SU-DHL-6 (cell line): ENCODE measurements around the gene ACTL10.
A peak's percentile ranks its signal among the peaks of the same experiment; 100 is the strongest.

Experiments used
- H2AFZ ChIP-seq: fragments of 200-600 bp; sonication (generic); 2 replicates; pipeline ENCODE4 v1.6.1; 2014; ENCODE audit warnings: low read depth, mild to moderate bottlenecking, moderate library complexity, mixed read lengths, antibody characterized with exemption, low read length; ENCODE audit not compliant: severe bottlenecking
- H3F3A ChIP-seq: fragments of 200-600 bp; shearing (Covaris generic); 2 replicates; pipeline ENCODE4 v1.6.0; 2016; ENCODE audit warnings: antibody characterized with exemption, mild to moderate bottlenecking; ENCODE audit not compliant: insufficient read depth
- H3K27ac ChIP-seq: fragments of 200-600 bp; sonication (generic); 2 replicates; pipeline ENCODE4 v1.5.1; 2016; ENCODE audit warnings: low read depth, mild to moderate bottlenecking, low read length, moderate library complexity, mixed read lengths
- H3K27me3 ChIP-seq: fragments of 200-600 bp; sonication (generic), shearing (Covaris generic); 2 replicates; pipeline ENCODE4 v1.6.0; 2014; ENCODE audit warnings: mild to moderate bottlenecking, low read length
- H3K36me3 ChIP-seq: fragments of 200-600 bp; sonication (generic); 2 replicates; pipeline ENCODE4 v1.6.1; 2014; ENCODE audit warnings: mild to moderate bottlenecking, low read length, mixed read lengths
- H3K4me2 ChIP-seq: fragments of 300-600, 200-600 bp; shearing (Covaris generic), sonication (generic); 2 replicates; pipeline ENCODE4 v1.6.0; 2014; ENCODE audit warnings: low read length, low read depth, mild to moderate bottlenecking; ENCODE audit not compliant: poor library complexity, severe bottlenecking
- H3K4me3 ChIP-seq: fragments of 200-600 bp; sonication (generic); 2 replicates; pipeline ENCODE4 v1.5.1; 2014; ENCODE audit warnings: antibody characterized with exemption, low read length, mild to moderate bottlenecking, mixed read lengths; ENCODE audit not compliant: insufficient read depth, poor library complexity, severe bottlenecking
- H3K79me2 ChIP-seq: fragments of 200-600 bp; sonication (generic); 2 replicates; pipeline ENCODE4 v1.6.1; 2014; ENCODE audit warnings: mild to moderate bottlenecking, low read length, moderate library complexity; ENCODE audit not compliant: insufficient read depth
- H3K9ac ChIP-seq: fragments of 200-600 bp; sonication (generic); 2 replicates; pipeline ENCODE4 v1.7.0; 2014; ENCODE audit warnings: mild to moderate bottlenecking, low read length
- H3K9me2 ChIP-seq: fragments of 200-600 bp; sonication (generic); replicated peaks from 2 replicates; pipeline ENCODE4 v1.6.1; 2014; ENCODE audit warnings: low read length; ENCODE audit not compliant: insufficient read depth
- H3K9me3 ChIP-seq: fragments of 200-600 bp; sonication (generic); 2 replicates; pipeline ENCODE4 v1.6.1; 2014; ENCODE audit warnings: low read length, mixed read lengths; ENCODE audit not compliant: insufficient read depth
- H4K20me1 ChIP-seq: fragments of 200-600 bp; sonication (generic); 2 replicates; pipeline ENCODE4 v1.6.1; 2014; ENCODE audit warnings: low read depth, mild to moderate bottlenecking, antibody characterized with exemption, low read length, moderate library complexity, mixed read lengths
- EZH2phosphoT487 ChIP-seq: fragments of 200-600 bp; sonication (generic), shearing (Covaris generic); conservative IDR thresholded peaks from 2 replicates; pipeline ENCODE4 v1.6.1; 2018; ENCODE audit warnings: mild to moderate bottlenecking, antibody characterized with exemption, low read length, moderate library complexity, mixed read lengths
- TF ChIP-seq, protein P1 (sequence below): fragments of 200-600 bp; sonication (generic); IDR thresholded peaks from one replicate; pipeline ENCODE4 v1.5.1; 2017; ENCODE audit warnings: antibody characterized with exemption, mild to moderate bottlenecking, low read length, moderate library complexity; ENCODE audit not compliant: insufficient read depth, poor library complexity, severe bottlenecking

The ACTL10 gene

DNA sequence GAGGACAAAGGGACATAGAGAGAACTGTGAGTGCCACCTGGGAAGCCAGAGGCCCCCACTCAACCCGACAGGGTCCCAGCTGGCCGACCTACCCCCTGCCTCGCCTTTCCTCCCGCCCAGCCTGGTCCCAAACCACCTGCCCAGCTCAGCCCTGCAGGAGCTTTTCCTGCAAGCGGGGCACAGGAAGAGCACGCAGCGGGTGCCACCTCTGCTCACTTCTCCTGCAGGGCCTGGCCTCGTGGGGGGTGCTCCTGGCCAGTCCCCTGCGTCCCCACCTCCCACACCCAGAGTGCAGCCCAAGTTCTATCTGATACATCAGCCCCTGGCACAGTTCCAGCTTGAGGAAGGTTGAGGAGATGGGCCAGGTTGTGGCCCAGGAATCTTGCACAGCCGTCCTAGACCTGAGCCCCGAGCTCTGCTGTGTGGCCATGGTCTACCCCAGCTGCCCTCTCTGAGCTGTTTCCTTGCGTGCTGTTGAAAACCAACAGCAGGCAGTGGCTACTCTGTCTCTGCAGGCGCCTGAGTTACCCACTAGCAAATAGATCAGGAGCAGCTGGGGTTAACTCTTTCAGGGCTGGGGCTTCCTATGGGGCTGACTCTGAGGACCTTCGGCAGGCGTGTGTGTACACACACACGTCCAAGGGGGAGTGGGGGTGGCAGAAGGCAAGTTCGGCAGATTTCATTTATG is 5.8 kb downstream of the ACTL10 start:
- H3K9me2 ChIP-seq: no peaks in the 10 kb centered on the region
- no peaks in the 10 kb centered on the region for H3K27me3 ChIP-seq
- H4K20me1 ChIP-seq: no peaks in the 10 kb centered on the region
- peak overlapping the region; percentile 86 for H3K9ac ChIP-seq
- no peak overlapping the region for H2AFZ ChIP-seq
- 0 out of 2 replicates have a peak, but pooled peaks cover 5% of the 10 kb centered on the region for H3K36me3 ChIP-seq
- peaks cover 44% of the 10 kb centered on the region for H3F3A ChIP-seq
- TF ChIP-seq, protein P1, sequence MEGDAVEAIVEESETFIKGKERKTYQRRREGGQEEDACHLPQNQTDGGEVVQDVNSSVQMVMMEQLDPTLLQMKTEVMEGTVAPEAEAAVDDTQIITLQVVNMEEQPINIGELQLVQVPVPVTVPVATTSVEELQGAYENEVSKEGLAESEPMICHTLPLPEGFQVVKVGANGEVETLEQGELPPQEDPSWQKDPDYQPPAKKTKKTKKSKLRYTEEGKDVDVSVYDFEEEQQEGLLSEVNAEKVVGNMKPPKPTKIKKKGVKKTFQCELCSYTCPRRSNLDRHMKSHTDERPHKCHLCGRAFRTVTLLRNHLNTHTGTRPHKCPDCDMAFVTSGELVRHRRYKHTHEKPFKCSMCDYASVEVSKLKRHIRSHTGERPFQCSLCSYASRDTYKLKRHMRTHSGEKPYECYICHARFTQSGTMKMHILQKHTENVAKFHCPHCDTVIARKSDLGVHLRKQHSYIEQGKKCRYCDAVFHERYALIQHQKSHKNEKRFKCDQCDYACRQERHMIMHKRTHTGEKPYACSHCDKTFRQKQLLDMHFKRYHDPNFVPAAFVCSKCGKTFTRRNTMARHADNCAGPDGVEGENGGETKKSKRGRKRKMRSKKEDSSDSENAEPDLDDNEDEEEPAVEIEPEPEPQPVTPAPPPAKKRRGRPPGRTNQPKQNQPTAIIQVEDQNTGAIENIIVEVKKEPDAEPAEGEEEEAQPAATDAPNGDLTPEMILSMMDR: no peak
- no peak for TF ChIP-seq EZH2phosphoT487
- peak overlapping the region; percentile 99 for H3K4me2 ChIP-seq
- peak overlapping the region; percentile 93 for H3K4me3 ChIP-seq
- no peaks in the 10 kb centered on the region for H3K9me3 ChIP-seq
- H3K27ac ChIP-seq: peak overlapping the region; percentile 78
- H3K79me2 ChIP-seq: peaks cover 38% of the 10 kb centered on the region

DNA sequence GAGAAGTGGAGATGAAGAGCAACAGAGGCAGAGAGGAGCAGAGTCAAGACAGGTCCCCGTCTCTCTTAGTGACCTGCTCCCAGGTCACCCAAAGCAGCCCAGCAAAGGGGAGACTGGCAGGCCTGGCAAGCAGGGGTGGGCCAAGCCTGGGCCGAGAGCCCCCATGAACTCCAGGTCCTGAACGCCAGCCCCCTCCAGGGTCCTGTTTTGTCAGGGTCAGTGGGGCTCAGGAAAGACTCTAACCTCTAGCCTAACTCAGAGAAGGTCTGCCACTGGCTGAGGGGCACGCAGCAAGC is 6.3 kb downstream of the ACTL10 start:
- Histone ChIP-seq H3K4me2 (peak overlapping the region; percentile 99), H3K27me3 (no peaks in the 10 kb centered on the region), H3F3A (peaks cover 43% of the 10 kb centered on the region), H3K36me3 (0 out of 2 replicates have a peak, but pooled peaks cover 9% of the 10 kb centered on the region), H4K20me1 (no peaks in the 10 kb centered on the region), H3K9ac (peak overlapping the region; percentile 86), H3K4me3 (peak overlapping the region; percentile 93), H3K9me3 (no peaks in the 10 kb centered on the region), H2AFZ (no peak overlapping the region), H3K79me2 (peaks cover 37% of the 10 kb centered on the region), H3K27ac (peak overlapping the region; percentile 78), H3K9me2 (no peaks in the 10 kb centered on the region)
- no peak for TF ChIP-seq EZH2phosphoT487
- TF ChIP-seq, protein P1: no peak

- Histone ChIP-seq H3K27ac (peak overlapping the region; percentile 78), H3K79me2 (peaks cover 31% of the 10 kb centered on the region), H3F3A (peaks cover 37% of the 10 kb centered on the region), H3K9me3 (no peaks in the 10 kb centered on the region), H3K27me3 (no peaks in the 10 kb centered on the region), H3K36me3 (0 out of 2 replicates have a peak, but pooled peaks cover 10% of the 10 kb centered on the region), H4K20me1 (no peaks in the 10 kb centered on the region), H3K4me3 (peak overlapping the region; percentile 93), H3K9me2 (no peaks in the 10 kb centered on the region), H3K4me2 (peak overlapping the region; percentile 99), H3K9ac (peak overlapping the region; percentile 86), H2AFZ (no peak overlapping the region)
- TF ChIP-seq EZH2phosphoT487: no peak
- TF ChIP-seq, protein P1: no peak
Measured at GRCh38 chr20:33673410-33674293, 6.9 kb downstream of the ACTL10 start.
